NCI-H748 treated with DMSO at 0.1 percent for 48 hours (cell line): Measurements from ENCODE around the gene BEST3.

Experiments
- DNase-seq: peaks from one replicate; lab custom pipeline; 2025; lab: John Stamatoyannopoulos, UW

The BEST3 gene

GRCh38 chr12:69698769-69699540 is at the start of gene BEST3:
Gene BEST3, minus strand, starts transcription at chr12:69699303. Its CDS starts 1,505 bp downstream, at chr12:69697798.
- DNase-seq: peak; percentile 96

- no peak for DNase-seq
Measured at GRCh38 chr12:69744109-69744508, 45.0 kb upstream of the BEST3 start.

- DNase-seq: peak; percentile 73
Measured at GRCh38 chr12:69739287-69740191, 40.4 kb upstream of the BEST3 start.

GRCh38 chr12:69738351-69739286 is 39.5 kb upstream of the BEST3 start, which contains the start of gene RAB3IP:
Gene RAB3IP, plus strand, starts transcription at chr12:69738860. Its CDS starts 16,549 bp downstream, at chr12:69755409.
- DNase-seq: peak; percentile 90

GRCh38 chr12:69733638-69734037 is 34.5 kb upstream of the BEST3 start:
- no peak for DNase-seq

GRCh38 chr12:69732088-69732487 is 33.0 kb upstream of the BEST3 start:
- DNase-seq: no peak

- DNase-seq: no peak
Measured at GRCh38 chr12:69726922-69727321, 27.8 kb upstream of the BEST3 start.

- DNase-seq: no peak
Measured at GRCh38 chr12:69720750-69721149, 21.6 kb upstream of the BEST3 start.

- DNase-seq: peak; percentile 30
Measured at GRCh38 chr12:69719336-69720316, 20.5 kb upstream of the BEST3 start.

GRCh38 chr12:69714542-69714941 is 15.4 kb upstream of the BEST3 start:
- DNase-seq: no peak

- no peak for DNase-seq
Measured at GRCh38 chr12:69712826-69713225, 13.7 kb upstream of the BEST3 start.

GRCh38 chr12:69708649-69709048 is 9.5 kb upstream of the BEST3 start:
- no peak for DNase-seq

GRCh38 chr12:69704357-69704756 is 5.3 kb upstream of the BEST3 start:
- no peak for DNase-seq

GRCh38 chr12:69703146-69703642 is 4.1 kb upstream of the BEST3 start:
- DNase-seq: no peak

- DNase-seq: no peak
Measured at GRCh38 chr12:69701826-69702225, 2.7 kb upstream of the BEST3 start.

GRCh38 chr12:69698054-69698453 is 1.0 kb downstream of the BEST3 start:
- DNase-seq: no peak

- no peak for DNase-seq
Measured at GRCh38 chr12:69694123-69694522, 5.0 kb downstream of the BEST3 start.

- DNase-seq: no peak
Measured at GRCh38 chr12:69689638-69690037, 9.5 kb downstream of the BEST3 start.

GRCh38 chr12:69688471-69689427 is 10.4 kb downstream of the BEST3 start:
- DNase-seq: no peak
